GM13977 (cell line): ENCODE data around the gene S100A16.

Source experiments
- DNase-seq: peaks from one replicate; pipeline ENCODE4 v3.0.0; 2012; ENCODE audit warnings: low spot score
- CTCF ChIP-seq: IDR thresholded peaks from 2 replicates; pipeline ENCODE4 v1.5.1; 2012; ENCODE audit warnings: mild to moderate bottlenecking, control low read depth; ENCODE audit not compliant: insufficient read depth; ENCODE audit errors: extremely low read depth, missing control alignments
- in situ Hi-C: fragments of 300-500 bp; cut with MboI; formaldehyde crosslinking; loops from one replicate; pipeline ENCODE4 v1.12.0; 2022; ENCODE audit warnings: low sequenced_read_pairs, low pct_unique_long_range_greater_than_20kb, mixed read lengths, inconsistent platforms; ENCODE audit not compliant: unreplicated experiment

Gene S100A16

GRCh38 chr1:153616917-153617311 is 4.0 kb upstream of the S100A16 start:
- no peak for TF ChIP-seq CTCF
- DNase-seq: no peak
- in situ Hi-C loops: no loop called here

GRCh38 chr1:153616144-153616916 is 3.4 kb upstream of the S100A16 start, which contains the start of gene S100A14:
Gene S100A14 (minus strand): TSS chr1:153616325. CDS start chr1:153615858, 467 bp downstream.
- in situ Hi-C loops: no loop called here
- no peak for TF ChIP-seq CTCF
- DNase-seq: no peak

GRCh38 chr1:153615406-153615805 is 2.5 kb upstream of the S100A16 start:
- no peak for DNase-seq
- no peak for TF ChIP-seq CTCF
- in situ Hi-C loops: no loop called here

- no peak for DNase-seq
- no peak for TF ChIP-seq CTCF
- in situ Hi-C loops: no loop called here
These were observed 2.0 kb upstream of the S100A16 start for GRCh38 chr1:153614906-153615305.

GRCh38 chr1:153614189-153614900 is 1.4 kb upstream of the S100A16 start:
- TF ChIP-seq CTCF: no peak
- in situ Hi-C loops: no loop called here
- DNase-seq: no peak

- no peak for DNase-seq
- no peak for TF ChIP-seq CTCF
- in situ Hi-C loops: no loop called here
These were observed 469 bp upstream of the S100A16 start for GRCh38 chr1:153613406-153613805.
